Adrenal gland (tissue), 5 donors: ENCODE results near the gene RPS15A.

ENCODE experiments used
- CTCF ChIP-seq, 6 experiments: fragments of 450-650 bp in 4 of 6; fragments of 200-600 bp in 2 of 6; sonication (generic) in 1 of 6; IDR thresholded peaks; 1 replicate in 5 of 6; 2 replicates in 1 of 6; pipeline versions ENCODE4 v1.5.1 to v1.8.0; 2016 to 2021; ENCODE audit warnings: antibody characterized with exemption in 6 of 6, mild to moderate bottlenecking in 2 of 6, moderate library complexity in 1 of 6
- POLR2A ChIP-seq, 2 donors: fragments of 450-650 bp; IDR thresholded peaks; one replicate each; pipeline ENCODE4 v1.6.1; 2017; ENCODE audit warnings: antibody characterized with exemption in 2 of 2, mild to moderate bottlenecking in 2 of 2, moderate library complexity in 1 of 2
- donor health status: DM: no; HTN: no; CAD: no.

- TF ChIP-seq CTCF (IDR thresholded peaks at IDR 0.05) (no peak), POLR2A (IDR thresholded peaks at IDR 0.05) (no peak)
Observed at GRCh38 chr16:18800775-18801144, 10.6 kb upstream of the RPS15A start.
